Panc1 (cell line): Measurements from ENCODE around the gene GADL1. TPM values are rescaled to one million over a fixed set of nuclear protein-coding genes. Genes with fewer than 3 reads are reported as not detected.

Source experiments
- ATAC-seq: fragments of 200-7000 bp; cut with Tn5 transposase; 2 replicates; pipeline ENCODE4 v1.9.1; 2020; ENCODE audit warnings: mild to moderate bottlenecking, moderate library complexity
- BruUV-seq: library from RNA; stranded (reverse); fragments of 400-500 nt; replicated peaks from 2 replicates; lab custom pipeline; 2021; lab: Mats Ljungman, UMichigan
- CTCF ChIA-PET: fragments of 300-600 bp; sonication (Branson Sonifier 250); formaldehyde crosslinking; loops from one replicate; lab custom pipeline; 2022; ENCODE audit warnings: antibody characterized with exemption; lab: Charles Lee
- POLR2A ChIA-PET: fragments of 300-600 bp; sonication (Branson Sonifier 250); formaldehyde crosslinking; loops from one replicate; lab custom pipeline; 2022; ENCODE audit warnings: antibody characterized with exemption; lab: Charles Lee
- DNase-seq: peaks from one replicate; pipeline ENCODE4 v3.0.0-alpha.2; 2010; ENCODE audit warnings: low read depth, low spot score
- H3K27ac ChIP-seq: 2 replicates; pipeline ENCODE4 v1.5.1; 2011; ENCODE audit warnings: mild to moderate bottlenecking, low read length, inconsistent platforms
- H3K27me3 ChIP-seq: fragments of 200-500 bp; sonication (Bioruptor generic); 2 replicates; pipeline ENCODE4 v1.6.0; 2014; ENCODE audit warnings: low read length, inconsistent platforms; ENCODE audit not compliant: control insufficient read depth, insufficient read depth
- H3K36me3 ChIP-seq: fragments of 200-500 bp; sonication (Bioruptor generic); 2 replicates; pipeline ENCODE4 v1.5.1; 2014; ENCODE audit warnings: inconsistent platforms, mild to moderate bottlenecking, low read length, moderate library complexity; ENCODE audit not compliant: control insufficient read depth, insufficient read depth
- H3K4me1 ChIP-seq: 2 replicates; pipeline ENCODE4 v1.5.1; 2011; ENCODE audit warnings: inconsistent platforms, mild to moderate bottlenecking, low read length, moderate library complexity; ENCODE audit not compliant: control insufficient read depth, insufficient read depth
- H3K4me3 ChIP-seq, 2 experiments: 2 replicates each; pipeline ENCODE4 v1.5.1; 2011 to 2012; ENCODE audit warnings: low read depth in 2 of 2, low read length in 2 of 2, mild to moderate bottlenecking in 2 of 2, inconsistent platforms in 1 of 2, moderate library complexity in 1 of 2
- H3K9me3 ChIP-seq: fragments of 200-500 bp; sonication (Bioruptor generic); 2 replicates; pipeline ENCODE4 v1.5.1; 2014; ENCODE audit warnings: low read depth, mild to moderate bottlenecking, inconsistent platforms, low read length, moderate library complexity; ENCODE audit not compliant: control insufficient read depth, insufficient read depth
- POLR2AphosphoS5 ChIP-seq: IDR thresholded peaks from 2 replicates; pipeline ENCODE4 v1.6.1; 2012; ENCODE audit warnings: mild to moderate bottlenecking, low read depth, low read length, moderate library complexity
- SIN3A ChIP-seq: IDR thresholded peaks from 2 replicates; pipeline ENCODE4 v1.6.1; 2012; ENCODE audit warnings: low read depth, mild to moderate bottlenecking, low read length, moderate library complexity, borderline replicate concordance; ENCODE audit not compliant: insufficient read depth
- TCF7L2 ChIP-seq: IDR thresholded peaks from 2 replicates; pipeline ENCODE4 v1.6.1; 2011; ENCODE audit warnings: mild to moderate bottlenecking, low read depth, low read length, inconsistent platforms
- in situ Hi-C: cut with HindIII; loops from 2 replicates; pipeline ENCODE4 v1.10.0; 2016; ENCODE audit warnings: low sequenced_read_pairs, low pct_unique_long_range_greater_than_20kb
- intact Hi-C: fragments of 100-400 bp; cut with micrococcal nuclease; formaldehyde crosslinking; loops from one replicate; pipeline ENCODE4 v1.10.0; 2022; ENCODE audit not compliant: unreplicated experiment
- total RNA-seq: library from RNA; stranded (reverse); gene quantifications from one replicate; pipeline ENCODE4 v1.2.1, GENCODE V29; 2021; ENCODE audit not compliant: unreplicated experiment
- TF ChIP-seq, protein P1 (sequence below), 2 experiments: IDR thresholded peaks; 2 replicates each; pipeline ENCODE4 v1.6.1; 2011 to 2012; ENCODE audit warnings: low read depth in 2 of 2, control low read depth in 1 of 2, low read length in 1 of 2, mild to moderate bottlenecking in 1 of 2, moderate library complexity in 1 of 2; ENCODE audit not compliant: insufficient read depth in 1 of 2
- TF ChIP-seq, protein P2 (sequence below): fragments of 450-650 bp; IDR thresholded peaks from 2 replicates; pipeline ENCODE4 v1.5.1; 2017; ENCODE audit warnings: mild to moderate bottlenecking

GADL1 gene
- total RNA-seq, 1 experiment from 2014 or later = not detected

DNA sequence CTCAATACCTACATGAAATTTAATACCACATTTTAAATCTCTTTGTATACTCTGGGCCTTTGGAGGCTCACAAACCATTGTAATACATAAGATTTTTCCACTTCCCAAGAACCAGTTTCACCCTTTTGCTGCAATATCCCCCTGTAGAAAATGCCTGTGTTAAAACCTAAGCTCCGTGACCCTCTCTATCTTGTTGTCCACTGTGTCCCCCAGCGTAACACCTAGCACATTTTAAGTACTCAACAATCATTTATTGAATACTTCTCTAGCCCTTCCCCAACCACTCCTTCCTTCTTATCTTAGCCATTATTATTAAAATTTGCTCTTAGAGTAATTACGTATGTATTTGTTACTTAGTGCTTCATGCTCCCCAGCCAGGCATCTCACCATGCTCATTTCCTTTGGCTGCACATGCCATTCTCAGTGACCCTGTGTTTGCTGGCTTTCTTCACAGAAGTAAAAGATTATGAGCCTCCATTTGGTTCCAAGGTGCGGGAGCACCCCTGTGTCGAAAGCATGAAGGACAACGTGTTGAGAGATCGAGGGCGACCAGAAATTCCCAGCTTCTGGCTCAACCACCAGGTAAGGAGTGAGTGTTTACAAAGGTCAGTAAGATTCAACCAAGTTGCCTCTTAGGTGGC is 206.4 kb downstream of the GADL1 start:
- in situ Hi-C loops (no loop called here), intact Hi-C loops (no loop called here)
- BruUV-seq = no TSS peak
- Histone ChIP-seq H3K4me3 (no peak overlapping the region), H3K36me3 (peaks cover 4% of the 10 kb centered on the region; the same call in 1 of the 2 replicates), H3K27ac (peak overlapping the region; percentile 20; the same call in 1 of the 2 replicates), H3K9me3 (no peaks in the 10 kb centered on the region), H3K27me3 (no peaks in the 10 kb centered on the region), H3K4me1 (peaks cover 35% of the 10 kb centered on the region)
- ChIA-PET POLR2A (interaction anchor here (0.5 kb wide), 1 partner anchor 80 kb away, joined by 4 read pairs; no protein-coding TSS in a partner anchor), CTCF (no interaction called here)
- DNase-seq (no peak), ATAC-seq (no peak)
- TF ChIP-seq, protein P1, sequence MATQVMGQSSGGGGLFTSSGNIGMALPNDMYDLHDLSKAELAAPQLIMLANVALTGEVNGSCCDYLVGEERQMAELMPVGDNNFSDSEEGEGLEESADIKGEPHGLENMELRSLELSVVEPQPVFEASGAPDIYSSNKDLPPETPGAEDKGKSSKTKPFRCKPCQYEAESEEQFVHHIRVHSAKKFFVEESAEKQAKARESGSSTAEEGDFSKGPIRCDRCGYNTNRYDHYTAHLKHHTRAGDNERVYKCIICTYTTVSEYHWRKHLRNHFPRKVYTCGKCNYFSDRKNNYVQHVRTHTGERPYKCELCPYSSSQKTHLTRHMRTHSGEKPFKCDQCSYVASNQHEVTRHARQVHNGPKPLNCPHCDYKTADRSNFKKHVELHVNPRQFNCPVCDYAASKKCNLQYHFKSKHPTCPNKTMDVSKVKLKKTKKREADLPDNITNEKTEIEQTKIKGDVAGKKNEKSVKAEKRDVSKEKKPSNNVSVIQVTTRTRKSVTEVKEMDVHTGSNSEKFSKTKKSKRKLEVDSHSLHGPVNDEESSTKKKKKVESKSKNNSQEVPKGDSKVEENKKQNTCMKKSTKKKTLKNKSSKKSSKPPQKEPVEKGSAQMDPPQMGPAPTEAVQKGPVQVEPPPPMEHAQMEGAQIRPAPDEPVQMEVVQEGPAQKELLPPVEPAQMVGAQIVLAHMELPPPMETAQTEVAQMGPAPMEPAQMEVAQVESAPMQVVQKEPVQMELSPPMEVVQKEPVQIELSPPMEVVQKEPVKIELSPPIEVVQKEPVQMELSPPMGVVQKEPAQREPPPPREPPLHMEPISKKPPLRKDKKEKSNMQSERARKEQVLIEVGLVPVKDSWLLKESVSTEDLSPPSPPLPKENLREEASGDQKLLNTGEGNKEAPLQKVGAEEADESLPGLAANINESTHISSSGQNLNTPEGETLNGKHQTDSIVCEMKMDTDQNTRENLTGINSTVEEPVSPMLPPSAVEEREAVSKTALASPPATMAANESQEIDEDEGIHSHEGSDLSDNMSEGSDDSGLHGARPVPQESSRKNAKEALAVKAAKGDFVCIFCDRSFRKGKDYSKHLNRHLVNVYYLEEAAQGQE (IDR thresholded peaks at IDR 0.05; ENCODE audit: insufficient read depth in 1 of 2, low read depth in 2 of 2, low read length in 1 of 2) = no peak
- TF ChIP-seq POLR2AphosphoS5 = no peak
- TF ChIP-seq, protein P2, sequence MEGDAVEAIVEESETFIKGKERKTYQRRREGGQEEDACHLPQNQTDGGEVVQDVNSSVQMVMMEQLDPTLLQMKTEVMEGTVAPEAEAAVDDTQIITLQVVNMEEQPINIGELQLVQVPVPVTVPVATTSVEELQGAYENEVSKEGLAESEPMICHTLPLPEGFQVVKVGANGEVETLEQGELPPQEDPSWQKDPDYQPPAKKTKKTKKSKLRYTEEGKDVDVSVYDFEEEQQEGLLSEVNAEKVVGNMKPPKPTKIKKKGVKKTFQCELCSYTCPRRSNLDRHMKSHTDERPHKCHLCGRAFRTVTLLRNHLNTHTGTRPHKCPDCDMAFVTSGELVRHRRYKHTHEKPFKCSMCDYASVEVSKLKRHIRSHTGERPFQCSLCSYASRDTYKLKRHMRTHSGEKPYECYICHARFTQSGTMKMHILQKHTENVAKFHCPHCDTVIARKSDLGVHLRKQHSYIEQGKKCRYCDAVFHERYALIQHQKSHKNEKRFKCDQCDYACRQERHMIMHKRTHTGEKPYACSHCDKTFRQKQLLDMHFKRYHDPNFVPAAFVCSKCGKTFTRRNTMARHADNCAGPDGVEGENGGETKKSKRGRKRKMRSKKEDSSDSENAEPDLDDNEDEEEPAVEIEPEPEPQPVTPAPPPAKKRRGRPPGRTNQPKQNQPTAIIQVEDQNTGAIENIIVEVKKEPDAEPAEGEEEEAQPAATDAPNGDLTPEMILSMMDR = no peak
- no peak for TF ChIP-seq TCF7L2
- TF ChIP-seq SIN3A = no peak

DNA sequence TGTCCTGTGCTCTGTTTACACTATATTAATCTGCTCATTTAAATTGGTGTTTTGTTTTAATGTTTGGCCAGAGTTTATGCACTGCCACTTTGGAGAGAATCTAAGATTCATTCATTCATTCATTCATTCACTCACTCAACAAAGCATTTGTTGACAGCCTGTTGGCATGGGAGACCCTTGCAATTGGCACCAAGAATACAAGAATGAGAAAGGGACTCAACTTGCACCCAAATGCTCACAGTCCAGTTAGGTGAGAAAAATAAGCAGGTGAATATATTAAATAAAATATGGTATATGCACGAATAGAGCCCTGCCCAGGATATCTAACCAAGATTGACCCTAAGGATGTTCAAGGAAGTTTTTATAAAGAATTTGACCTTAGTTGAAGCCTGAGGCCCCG is 207.7 kb downstream of the GADL1 start:
- Histone ChIP-seq H3K27ac (no peak overlapping the region; the same call in 1 of the 2 replicates), H3K27me3 (no peaks in the 10 kb centered on the region), H3K4me1 (peaks cover 28% of the 10 kb centered on the region), H3K36me3 (peaks cover 2% of the 10 kb centered on the region; the same call in 1 of the 2 replicates), H3K4me3 (no peak overlapping the region), H3K9me3 (no peaks in the 10 kb centered on the region)
- in situ Hi-C loops (no loop called here), intact Hi-C loops (no loop called here)
- no peak for ATAC-seq
- CTCF ChIA-PET = no interaction called here
- DNase-seq = no peak
- BruUV-seq = no TSS peak
- POLR2A ChIA-PET = no interaction called here
- no peak for TF ChIP-seq TCF7L2
- TF ChIP-seq, protein P2 = no peak
- TF ChIP-seq SIN3A = no peak
- TF ChIP-seq, protein P1 (IDR thresholded peaks at IDR 0.05; ENCODE audit: insufficient read depth in 1 of 2, low read depth in 2 of 2, low read length in 1 of 2) = no peak
- no peak for TF ChIP-seq POLR2AphosphoS5
